Loucy (cell line): ENCODE results near the gene LANCL1.

Experiments
- H2AFZ ChIP-seq: fragments of 200-600 bp; sonication (generic); 2 replicates; pipeline ENCODE4 v1.6.0; 2016; ENCODE audit warnings: antibody characterized with exemption, mild to moderate bottlenecking, low read length, moderate library complexity
- H3F3A ChIP-seq: fragments of 200-600 bp; 2 replicates; pipeline ENCODE4 v1.6.0; 2016; ENCODE audit warnings: antibody characterized with exemption, low read depth, mild to moderate bottlenecking
- H3K27me3 ChIP-seq: fragments of 200-600 bp; sonication (generic); 2 replicates; pipeline ENCODE4 v1.6.1; 2014; ENCODE audit warnings: low read length, mild to moderate bottlenecking; ENCODE audit not compliant: insufficient read depth, poor library complexity, severe bottlenecking
- H3K36me3 ChIP-seq: fragments of 200-600 bp; sonication (generic); 2 replicates; pipeline ENCODE4 v1.6.1; 2016; ENCODE audit warnings: low read length; ENCODE audit not compliant: insufficient read depth
- H3K4me1 ChIP-seq: fragments of 200-600 bp; sonication (generic); 2 replicates; pipeline ENCODE4 v1.5.1; 2014; ENCODE audit warnings: low read length, mild to moderate bottlenecking; ENCODE audit not compliant: insufficient read depth, poor library complexity, severe bottlenecking
- H3K4me2 ChIP-seq: fragments of 200-600 bp; sonication (generic); 2 replicates; pipeline ENCODE4 v1.6.0; 2014; ENCODE audit warnings: antibody characterized with exemption, low read length, low read depth, mild to moderate bottlenecking; ENCODE audit not compliant: poor library complexity, severe bottlenecking
- H3K4me3 ChIP-seq: fragments of 200-600 bp; sonication (generic); 2 replicates; pipeline ENCODE4 v1.5.1; 2014; ENCODE audit warnings: low read length, mild to moderate bottlenecking, mixed read lengths; ENCODE audit not compliant: poor library complexity, severe bottlenecking
- H3K79me2 ChIP-seq: fragments of 200-600 bp; sonication (generic); 2 replicates; pipeline ENCODE4 v1.6.1; 2014; ENCODE audit warnings: low read length; ENCODE audit not compliant: insufficient read depth
- H3K9ac ChIP-seq: fragments of 200-600 bp; sonication (generic); 2 replicates; pipeline ENCODE4 v1.6.0; 2014; ENCODE audit warnings: mild to moderate bottlenecking, low read depth, low read length, moderate library complexity; ENCODE audit not compliant: poor library complexity, severe bottlenecking
- H3K9me2 ChIP-seq: fragments of 200-600 bp; sonication (generic); replicated peaks from 2 replicates; pipeline ENCODE4 v1.6.1; 2016; ENCODE audit warnings: low read depth, low read length, mixed read lengths
- H3K9me3 ChIP-seq: fragments of 200-600 bp; sonication (generic); 2 replicates; pipeline ENCODE4 v1.6.1; 2014; ENCODE audit warnings: mild to moderate bottlenecking, antibody characterized with exemption, low read length, low read depth; ENCODE audit not compliant: insufficient read depth
- H4K20me1 ChIP-seq: fragments of 200-600 bp; sonication (generic); 2 replicates; pipeline ENCODE4 v1.6.0; 2014; ENCODE audit warnings: antibody characterized with exemption, low read length, mild to moderate bottlenecking; ENCODE audit not compliant: insufficient read depth, poor library complexity, severe bottlenecking
- CTCF ChIP-seq: fragments of 200-600 bp; sonication (generic); conservative IDR thresholded peaks from 2 replicates; pipeline ENCODE4 v1.5.1; 2014; ENCODE audit warnings: mild to moderate bottlenecking, antibody characterized with exemption, low read length
- EZH2phosphoT487 ChIP-seq: fragments of 200-600 bp; IDR thresholded peaks from 2 replicates; pipeline ENCODE4 v1.6.1; 2018; ENCODE audit warnings: antibody characterized with exemption, mild to moderate bottlenecking, moderate library complexity, borderline replicate concordance

The LANCL1 gene

GRCh38 chr2:210443527-210443926, 33.0 kb downstream of the LANCL1 start:
- Histone ChIP-seq H3K4me1 (no peaks in the 10 kb centered on the region), H3F3A (no peaks in the 10 kb centered on the region), H3K27me3 (no peaks in the 10 kb centered on the region), H3K4me3 (no peak overlapping the region), H3K9me2 (no peaks in the 10 kb centered on the region), H2AFZ (no peak overlapping the region), H3K79me2 (no peaks in the 10 kb centered on the region; the same call in 1 of the 2 replicates), H3K36me3 (peaks cover 44% of the 10 kb centered on the region; the same call in 1 of the 2 replicates), H3K9me3 (no peaks in the 10 kb centered on the region), H3K9ac (no peak overlapping the region), H3K4me2 (no peak overlapping the region), H4K20me1 (no peaks in the 10 kb centered on the region)
- TF ChIP-seq CTCF (no peak), EZH2phosphoT487 (no peak)

- no peak overlapping the region for H3K4me2 ChIP-seq
Observed at GRCh38 chr2:210442878-210443277, 33.7 kb downstream of the LANCL1 start.

GRCh38 chr2:210442457-210442856, 34.1 kb downstream of the LANCL1 start:
- peaks cover 51% of the 10 kb centered on the region; the same call in 1 of the 2 replicates for H3K36me3 ChIP-seq
- no peak overlapping the region for H3K4me2 ChIP-seq
- TF ChIP-seq CTCF = no peak
- no peak for TF ChIP-seq EZH2phosphoT487

More at GRCh38 chr2:210442878-210443277, 33.7 kb downstream of the LANCL1 start:
- Histone ChIP-seq H2AFZ (no peak overlapping the region), H4K20me1 (no peaks in the 10 kb centered on the region), H3K9ac (no peak overlapping the region), H3K79me2 (no peaks in the 10 kb centered on the region; the same call in 1 of the 2 replicates), H3F3A (no peaks in the 10 kb centered on the region), H3K27me3 (no peaks in the 10 kb centered on the region), H3K4me3 (no peak overlapping the region), H3K9me2 (no peaks in the 10 kb centered on the region), H3K4me1 (no peaks in the 10 kb centered on the region), H3K36me3 (peaks cover 48% of the 10 kb centered on the region; the same call in 1 of the 2 replicates), H3K9me3 (no peaks in the 10 kb centered on the region)
- TF ChIP-seq CTCF (no peak), EZH2phosphoT487 (no peak)

More at GRCh38 chr2:210442457-210442856, 34.1 kb downstream of the LANCL1 start:
- no peak overlapping the region for H3K4me3 ChIP-seq
- no peak overlapping the region for H3K9ac ChIP-seq
- H3K79me2 ChIP-seq = no peaks in the 10 kb centered on the region; the same call in 1 of the 2 replicates
- H3K27me3 ChIP-seq = no peaks in the 10 kb centered on the region
- no peaks in the 10 kb centered on the region for H3F3A ChIP-seq
- H3K4me1 ChIP-seq = no peaks in the 10 kb centered on the region
- no peaks in the 10 kb centered on the region for H3K9me2 ChIP-seq
- no peaks in the 10 kb centered on the region for H3K9me3 ChIP-seq
- H2AFZ ChIP-seq = no peak overlapping the region
- no peaks in the 10 kb centered on the region for H4K20me1 ChIP-seq
